SU-DHL-6 (cell line): ENCODE data around the gene IFRD2.

Experiments
- H2AFZ ChIP-seq: fragments of 200-600 bp; sonication (generic); 2 replicates; pipeline ENCODE4 v1.6.1; 2014; ENCODE audit warnings: low read depth, mild to moderate bottlenecking, moderate library complexity, mixed read lengths, antibody characterized with exemption, low read length; ENCODE audit not compliant: severe bottlenecking
- H3F3A ChIP-seq: fragments of 200-600 bp; shearing (Covaris generic); 2 replicates; pipeline ENCODE4 v1.6.0; 2016; ENCODE audit warnings: antibody characterized with exemption, mild to moderate bottlenecking; ENCODE audit not compliant: insufficient read depth
- H3K27ac ChIP-seq: fragments of 200-600 bp; sonication (generic); 2 replicates; pipeline ENCODE4 v1.5.1; 2016; ENCODE audit warnings: low read depth, mild to moderate bottlenecking, low read length, moderate library complexity, mixed read lengths
- H3K27me3 ChIP-seq: fragments of 200-600 bp; sonication (generic), shearing (Covaris generic); 2 replicates; pipeline ENCODE4 v1.6.0; 2014; ENCODE audit warnings: mild to moderate bottlenecking, low read length
- H3K36me3 ChIP-seq: fragments of 200-600 bp; sonication (generic); 2 replicates; pipeline ENCODE4 v1.6.1; 2014; ENCODE audit warnings: mild to moderate bottlenecking, low read length, mixed read lengths
- H3K4me2 ChIP-seq: fragments of 300-600, 200-600 bp; shearing (Covaris generic), sonication (generic); 2 replicates; pipeline ENCODE4 v1.6.0; 2014; ENCODE audit warnings: low read length, low read depth, mild to moderate bottlenecking; ENCODE audit not compliant: poor library complexity, severe bottlenecking
- H3K4me3 ChIP-seq: fragments of 200-600 bp; sonication (generic); 2 replicates; pipeline ENCODE4 v1.5.1; 2014; ENCODE audit warnings: antibody characterized with exemption, low read length, mild to moderate bottlenecking, mixed read lengths; ENCODE audit not compliant: insufficient read depth, poor library complexity, severe bottlenecking
- H3K79me2 ChIP-seq: fragments of 200-600 bp; sonication (generic); 2 replicates; pipeline ENCODE4 v1.6.1; 2014; ENCODE audit warnings: mild to moderate bottlenecking, low read length, moderate library complexity; ENCODE audit not compliant: insufficient read depth
- H3K9ac ChIP-seq: fragments of 200-600 bp; sonication (generic); 2 replicates; pipeline ENCODE4 v1.7.0; 2014; ENCODE audit warnings: mild to moderate bottlenecking, low read length
- H3K9me2 ChIP-seq: fragments of 200-600 bp; sonication (generic); replicated peaks from 2 replicates; pipeline ENCODE4 v1.6.1; 2014; ENCODE audit warnings: low read length; ENCODE audit not compliant: insufficient read depth
- H3K9me3 ChIP-seq: fragments of 200-600 bp; sonication (generic); 2 replicates; pipeline ENCODE4 v1.6.1; 2014; ENCODE audit warnings: low read length, mixed read lengths; ENCODE audit not compliant: insufficient read depth
- H4K20me1 ChIP-seq: fragments of 200-600 bp; sonication (generic); 2 replicates; pipeline ENCODE4 v1.6.1; 2014; ENCODE audit warnings: low read depth, mild to moderate bottlenecking, antibody characterized with exemption, low read length, moderate library complexity, mixed read lengths
- CTCF ChIP-seq: fragments of 200-600 bp; sonication (generic); IDR thresholded peaks from one replicate; pipeline ENCODE4 v1.5.1; 2017; ENCODE audit warnings: antibody characterized with exemption, mild to moderate bottlenecking, low read length, moderate library complexity; ENCODE audit not compliant: insufficient read depth, poor library complexity, severe bottlenecking
- EZH2phosphoT487 ChIP-seq: fragments of 200-600 bp; sonication (generic), shearing (Covaris generic); conservative IDR thresholded peaks from 2 replicates; pipeline ENCODE4 v1.6.1; 2018; ENCODE audit warnings: mild to moderate bottlenecking, antibody characterized with exemption, low read length, moderate library complexity, mixed read lengths

Gene IFRD2

DNA sequence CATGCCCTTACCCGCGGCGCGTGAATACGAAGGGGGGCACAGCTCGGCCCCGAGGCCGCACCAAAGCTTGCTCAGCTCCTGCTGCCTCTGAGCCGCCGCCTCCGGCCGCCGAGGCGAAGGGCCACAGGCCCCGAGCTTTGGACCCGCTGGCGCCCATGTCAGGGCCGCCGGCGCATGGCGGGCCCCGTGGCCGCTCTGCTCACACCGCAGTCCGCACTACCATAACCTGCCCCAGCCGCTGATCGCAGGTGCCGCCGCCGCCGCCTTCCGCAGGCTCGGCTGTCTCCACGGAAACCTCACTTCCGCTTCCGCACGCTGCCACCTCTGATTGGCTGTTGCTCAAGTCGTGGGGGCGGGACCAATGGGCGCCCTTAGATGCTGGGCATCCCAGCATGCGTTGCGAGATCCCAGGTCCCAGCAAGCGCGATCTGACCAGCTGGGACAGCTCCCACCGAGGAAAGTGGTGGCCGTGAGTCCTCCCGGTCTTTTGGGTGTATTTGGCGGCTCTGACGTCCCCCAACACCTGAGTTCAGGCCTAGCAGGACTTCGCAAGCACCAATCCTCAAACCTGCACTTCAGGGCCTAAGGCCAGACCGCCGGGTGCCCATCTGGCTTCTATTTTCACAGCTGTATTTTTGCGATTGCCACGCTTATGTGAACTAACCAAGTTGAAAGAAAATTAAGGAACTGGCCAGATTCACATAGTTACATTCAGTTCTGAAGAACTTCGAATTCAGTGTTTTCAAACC lies 35.9 kb upstream of the IFRD2 start, which contains the start of gene TUSC2:
TSS of gene TUSC2 (minus strand) at position 281 of the 749 bp plus-strand sequence. CDS start at position 157, 124 bp downstream.
- peak within 1 kb of the TSS; percentile 70 for H3K4me2 ChIP-seq
- peak within 1 kb of the TSS; percentile 17 for H2AFZ ChIP-seq
- no peaks in the 10 kb centered on the region for H3K9me3 ChIP-seq
- peaks cover 6% of the 10 kb centered on the region; the same call in 1 of the 2 replicates for H3K36me3 ChIP-seq
- H3K4me3 ChIP-seq: peak within 1 kb of the TSS; percentile 86
- H3F3A ChIP-seq: peaks cover 12% of the 10 kb centered on the region
- peaks cover 15% of the 10 kb centered on the region for H3K79me2 ChIP-seq
- peak within 1 kb of the TSS; percentile 91 for H3K9ac ChIP-seq
- peak within 1 kb of the TSS; percentile 33 for H3K27ac ChIP-seq
- no peaks in the 10 kb centered on the region for H4K20me1 ChIP-seq
- H3K9me2 ChIP-seq: no peaks in the 10 kb centered on the region
- H3K27me3 ChIP-seq: no peaks in the 10 kb centered on the region
- TF ChIP-seq EZH2phosphoT487: no peak
- no peak for TF ChIP-seq CTCF

DNA sequence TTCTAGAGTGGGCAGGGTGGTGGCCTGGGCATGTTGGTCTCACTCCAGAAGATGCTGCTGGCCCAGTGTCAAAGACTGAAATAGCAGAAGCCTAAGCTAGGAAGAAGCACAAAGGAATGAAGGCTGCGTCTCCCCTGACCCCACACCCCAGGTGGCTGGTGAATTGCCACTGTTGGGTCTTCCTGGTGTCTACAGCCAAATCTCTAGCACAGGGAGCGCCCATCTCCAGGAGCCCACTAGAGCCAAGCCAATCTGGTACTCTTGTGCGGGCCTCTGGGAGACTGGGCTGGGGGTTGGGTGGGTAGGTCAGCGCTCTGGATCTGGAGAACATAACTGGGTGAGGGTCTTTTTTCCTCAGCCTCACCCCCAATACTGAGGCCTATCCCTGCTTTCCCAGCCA lies 34.9 kb upstream of the IFRD2 start:
- H3K27ac ChIP-seq: no peak overlapping the region
- no peaks in the 10 kb centered on the region for H3K9me3 ChIP-seq
- no peaks in the 10 kb centered on the region for H4K20me1 ChIP-seq
- H3K9me2 ChIP-seq: no peaks in the 10 kb centered on the region
- H3K79me2 ChIP-seq: peaks cover 13% of the 10 kb centered on the region
- no peak for TF ChIP-seq EZH2phosphoT487
- no peak for TF ChIP-seq CTCF
- peak overlapping the region; percentile 86 for H3K4me3 ChIP-seq
- H3F3A ChIP-seq: peaks cover 12% of the 10 kb centered on the region
- H3K4me2 ChIP-seq: peak overlapping the region; percentile 70
- H3K9ac ChIP-seq: peak overlapping the region; percentile 91
- peaks cover 6% of the 10 kb centered on the region; the same call in 1 of the 2 replicates for H3K36me3 ChIP-seq
- no peaks in the 10 kb centered on the region for H3K27me3 ChIP-seq
- no peak overlapping the region for H2AFZ ChIP-seq

DNA sequence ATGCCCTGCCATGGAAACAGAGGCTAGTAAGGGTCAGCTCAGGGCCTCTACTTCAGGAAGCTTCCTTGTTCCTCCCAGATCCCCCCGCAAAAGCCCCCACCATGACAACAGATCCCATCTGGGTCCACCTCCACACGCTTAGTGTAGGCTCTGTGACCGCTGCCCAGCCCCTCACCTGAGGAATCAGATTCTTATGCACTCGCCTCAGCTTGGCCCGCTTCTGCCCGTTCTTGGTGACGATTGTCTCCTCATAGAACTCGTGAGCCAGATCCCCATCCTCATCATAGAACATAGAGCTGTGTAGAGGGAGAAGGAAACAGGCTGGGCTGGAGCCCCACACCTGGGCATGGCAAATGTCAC lies 33.9 kb upstream of the IFRD2 start:
- no peaks in the 10 kb centered on the region for H3K9me2 ChIP-seq
- H4K20me1 ChIP-seq: no peaks in the 10 kb centered on the region

More for the DNA sequence above, 33.9 kb upstream of the IFRD2 start:
- Histone ChIP-seq H2AFZ (no peak overlapping the region), H3K9ac (no peak overlapping the region), H3K27ac (no peak overlapping the region), H3K4me2 (no peak overlapping the region), H3K36me3 (peaks cover 6% of the 10 kb centered on the region; the same call in 1 of the 2 replicates), H3K9me3 (no peaks in the 10 kb centered on the region), H3K4me3 (no peak overlapping the region), H3F3A (peaks cover 12% of the 10 kb centered on the region), H3K27me3 (no peaks in the 10 kb centered on the region), H3K79me2 (peaks cover 13% of the 10 kb centered on the region)
- TF ChIP-seq CTCF: no peak
- no peak for TF ChIP-seq EZH2phosphoT487
